Smooth muscle cell of the brain vasculature (primary cell): ENCODE data around the gene LRRFIP1.
"Not testable (repeated sequence)": the region's sequence is repeated elsewhere in the genome, so short reads cannot be mapped to it uniquely, and the experiment has no call there.

Experiments
- DNase-seq: peaks from one replicate; pipeline ENCODE4 v3.0.0-alpha.2; 2012; ENCODE audit warnings: low read depth, low spot score

The LRRFIP1 gene

GRCh38 chr2:237685408-237685807 is 58.0 kb downstream of the LRRFIP1 start:
- no peak for DNase-seq

GRCh38 chr2:237686659-237687136 is 59.3 kb downstream of the LRRFIP1 start:
- DNase-seq = no peak

GRCh38 chr2:237688081-237688480 is 60.7 kb downstream of the LRRFIP1 start:
- no peak for DNase-seq

- DNase-seq = not testable (repeated sequence)
These were observed 61.2 kb downstream of the LRRFIP1 start for GRCh38 chr2:237688541-237688940.

GRCh38 chr2:237689336-237690131 is 62.1 kb downstream of the LRRFIP1 start:
- DNase-seq = no peak

- DNase-seq = no peak
These were observed 63.9 kb downstream of the LRRFIP1 start for GRCh38 chr2:237691029-237691907.

GRCh38 chr2:237691908-237692600 is 64.7 kb downstream of the LRRFIP1 start:
- DNase-seq = no peak

- no peak for DNase-seq
These were observed 65.4 kb downstream of the LRRFIP1 start for GRCh38 chr2:237692601-237693290.

- no peak for DNase-seq
These were observed 66.1 kb downstream of the LRRFIP1 start for GRCh38 chr2:237693291-237693994.

- no peak for DNase-seq
These were observed 67.2 kb downstream of the LRRFIP1 start for GRCh38 chr2:237694415-237695194.

GRCh38 chr2:237695201-237695780 is 67.9 kb downstream of the LRRFIP1 start:
- no peak for DNase-seq

- DNase-seq = no peak
These were observed 69.1 kb downstream of the LRRFIP1 start for GRCh38 chr2:237696461-237696860.

GRCh38 chr2:237697586-237698357 is 70.4 kb downstream of the LRRFIP1 start:
- no peak for DNase-seq

- DNase-seq = no peak
These were observed 70.9 kb downstream of the LRRFIP1 start for GRCh38 chr2:237698358-237698694.

- DNase-seq = no peak
These were observed 72.6 kb downstream of the LRRFIP1 start for GRCh38 chr2:237699870-237700511.

- peak; percentile 95 for DNase-seq
These were observed 73.2 kb downstream of the LRRFIP1 start for GRCh38 chr2:237700512-237701032.

- DNase-seq = no peak
These were observed 73.9 kb downstream of the LRRFIP1 start for GRCh38 chr2:237701033-237701858.
